HG03575 (cell line): ENCODE measurements around the gene GPANK1.

Experiments
- ATAC-seq: cut with Tn5 transposase; IDR thresholded peaks from one replicate; pipeline ENCODE4 v1.9.1; 2021; ENCODE audit not compliant: unreplicated experiment, insufficient number of reproducible peaks, low FRiP score; ENCODE audit errors: extremely low read depth

Gene GPANK1

DNA sequence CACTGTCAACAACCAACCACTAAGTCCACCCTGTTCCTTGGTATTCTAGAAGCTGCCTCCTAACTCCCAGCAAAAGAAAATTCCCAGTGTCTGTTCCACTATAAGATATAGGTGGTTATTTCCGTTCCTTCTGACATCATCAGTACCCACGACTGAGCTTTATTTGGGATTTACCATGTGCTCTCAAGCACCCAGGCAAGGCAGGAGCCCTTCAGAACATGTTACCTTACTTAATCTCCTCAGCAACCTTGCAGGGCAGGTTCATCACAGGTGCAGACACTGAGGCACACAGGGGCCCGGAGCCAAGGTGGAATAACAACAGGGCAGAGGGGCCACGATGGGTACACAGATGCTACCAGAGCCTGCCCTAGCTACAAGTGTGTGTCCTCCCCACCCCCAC lies 27.6 kb upstream of the GPANK1 start:
- no peak for ATAC-seq

DNA sequence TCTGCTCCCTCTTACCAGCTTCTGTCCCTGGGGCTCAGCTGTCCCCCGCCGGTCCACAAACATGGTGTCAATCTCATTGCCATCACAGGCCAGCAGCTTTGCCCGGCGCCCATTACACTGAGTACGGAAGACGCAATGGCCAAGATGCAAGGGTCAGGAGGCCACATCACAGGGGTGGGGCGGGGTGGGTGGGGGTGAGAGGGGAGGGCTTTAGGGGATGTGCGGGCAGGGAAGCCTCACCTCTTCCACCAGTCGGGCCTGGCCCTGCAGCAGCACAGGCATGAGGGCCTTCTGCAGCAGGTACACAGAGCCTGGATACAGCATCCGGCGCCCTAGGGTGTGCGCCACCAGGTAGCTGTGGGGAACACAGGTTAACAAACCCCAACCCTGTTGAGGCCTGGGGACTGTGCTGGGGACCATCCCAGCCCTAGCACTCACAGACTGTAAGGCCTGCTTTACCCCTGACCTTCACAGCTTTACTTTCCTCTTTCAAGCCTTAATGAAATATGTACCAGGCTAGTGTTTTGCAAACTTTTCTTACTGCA lies 26.8 kb upstream of the GPANK1 start:
- no peak for ATAC-seq

DNA sequence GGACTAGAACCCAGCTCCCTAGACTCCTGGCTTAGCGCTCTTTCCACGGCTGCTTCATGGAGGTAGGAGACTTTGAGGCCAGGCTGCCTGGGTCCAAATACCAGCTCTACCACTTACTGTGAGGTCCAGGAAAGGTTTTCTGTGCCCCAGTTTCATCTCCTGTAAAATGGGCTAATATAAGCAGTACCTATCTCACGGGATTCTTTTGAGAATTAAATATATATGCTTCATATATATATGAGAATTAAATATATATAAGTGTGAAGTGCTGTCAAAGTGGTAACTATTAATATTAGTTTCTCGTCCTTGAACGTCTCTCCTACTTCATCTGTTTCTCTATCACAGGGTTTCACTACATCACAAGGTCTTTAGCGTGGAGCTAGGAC lies 26.3 kb upstream of the GPANK1 start:
- no peak for ATAC-seq

DNA sequence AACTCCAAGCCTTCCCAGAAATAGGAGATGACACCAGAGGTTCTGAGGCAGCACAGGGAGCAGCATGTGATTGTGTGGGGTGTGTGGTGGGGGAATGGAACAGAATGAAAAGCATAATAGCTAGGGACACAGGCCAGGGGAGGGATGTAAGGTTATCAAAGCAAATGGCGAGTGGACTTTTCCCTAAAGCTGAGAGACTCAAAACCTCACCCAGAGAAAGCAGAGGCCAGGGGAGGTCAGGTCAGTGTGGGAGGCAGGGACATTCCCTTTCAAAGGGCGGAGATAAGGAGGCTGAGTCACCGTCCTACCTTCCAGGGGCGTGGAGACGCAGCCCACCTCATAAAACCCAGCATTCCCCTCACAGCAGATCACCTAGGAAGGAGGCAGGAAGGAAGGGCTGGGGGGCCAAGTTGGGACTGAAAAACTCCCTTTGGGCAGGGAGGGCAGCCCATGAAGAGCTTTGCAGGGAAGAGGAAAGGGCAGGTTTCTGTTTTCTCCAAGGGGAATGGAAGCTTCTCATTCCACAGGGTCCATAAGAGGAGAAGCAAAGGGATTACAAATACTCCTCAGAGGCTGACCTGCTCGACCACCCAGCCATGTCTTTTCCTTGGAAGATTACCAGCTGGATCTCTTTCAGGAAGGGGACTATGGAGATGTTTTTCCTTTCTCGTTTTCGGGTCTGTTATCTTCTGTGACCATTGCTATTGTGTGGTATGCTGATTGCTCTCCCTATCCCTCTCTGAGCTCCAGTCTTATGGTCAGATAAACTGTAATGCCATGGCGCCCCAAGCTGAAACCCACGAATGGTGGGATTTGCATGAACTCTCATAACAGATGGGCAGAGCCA lies 25.7 kb upstream of the GPANK1 start:
- no peak for ATAC-seq

DNA sequence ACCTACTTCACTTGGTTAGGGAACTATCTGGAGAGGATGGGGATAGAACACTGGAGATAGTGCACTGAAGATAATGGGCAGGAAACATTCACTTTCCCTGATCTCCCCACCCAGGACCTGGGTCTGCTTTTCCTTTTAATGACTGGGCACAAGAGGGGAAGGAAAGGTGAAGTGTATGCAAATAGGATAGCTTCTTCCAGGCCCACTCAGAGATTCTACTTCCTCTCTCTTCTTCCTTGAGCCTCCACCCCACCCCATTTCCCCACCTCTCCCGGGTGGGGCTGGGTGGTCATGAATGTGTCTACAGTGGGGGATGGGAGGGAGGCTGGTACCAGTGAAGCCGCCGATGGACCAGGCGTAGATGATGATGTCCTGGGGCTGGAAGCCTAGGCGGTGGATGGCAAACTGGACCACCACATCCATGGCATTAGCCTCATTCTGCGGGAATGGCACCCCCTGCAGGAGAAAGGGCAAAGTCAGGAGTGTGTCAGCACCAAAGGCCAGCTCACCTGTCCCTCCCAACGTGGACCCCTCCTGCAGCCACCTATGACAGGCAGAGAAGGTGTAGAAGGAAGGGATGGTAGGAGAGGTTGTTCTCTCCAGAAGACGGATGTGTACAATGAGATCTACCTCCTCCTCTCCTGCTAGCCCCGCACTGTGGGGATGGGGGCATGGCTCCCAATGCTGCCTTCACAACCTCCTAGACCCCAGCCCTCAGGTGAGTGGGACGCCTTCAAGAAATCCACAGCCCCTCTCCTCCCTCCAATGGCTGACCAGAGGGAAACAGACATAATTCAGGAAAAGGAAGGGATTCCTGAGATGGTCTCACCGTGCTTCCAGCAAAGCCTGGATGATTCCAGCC lies 24.7 kb upstream of the GPANK1 start:
- ATAC-seq: no peak

DNA sequence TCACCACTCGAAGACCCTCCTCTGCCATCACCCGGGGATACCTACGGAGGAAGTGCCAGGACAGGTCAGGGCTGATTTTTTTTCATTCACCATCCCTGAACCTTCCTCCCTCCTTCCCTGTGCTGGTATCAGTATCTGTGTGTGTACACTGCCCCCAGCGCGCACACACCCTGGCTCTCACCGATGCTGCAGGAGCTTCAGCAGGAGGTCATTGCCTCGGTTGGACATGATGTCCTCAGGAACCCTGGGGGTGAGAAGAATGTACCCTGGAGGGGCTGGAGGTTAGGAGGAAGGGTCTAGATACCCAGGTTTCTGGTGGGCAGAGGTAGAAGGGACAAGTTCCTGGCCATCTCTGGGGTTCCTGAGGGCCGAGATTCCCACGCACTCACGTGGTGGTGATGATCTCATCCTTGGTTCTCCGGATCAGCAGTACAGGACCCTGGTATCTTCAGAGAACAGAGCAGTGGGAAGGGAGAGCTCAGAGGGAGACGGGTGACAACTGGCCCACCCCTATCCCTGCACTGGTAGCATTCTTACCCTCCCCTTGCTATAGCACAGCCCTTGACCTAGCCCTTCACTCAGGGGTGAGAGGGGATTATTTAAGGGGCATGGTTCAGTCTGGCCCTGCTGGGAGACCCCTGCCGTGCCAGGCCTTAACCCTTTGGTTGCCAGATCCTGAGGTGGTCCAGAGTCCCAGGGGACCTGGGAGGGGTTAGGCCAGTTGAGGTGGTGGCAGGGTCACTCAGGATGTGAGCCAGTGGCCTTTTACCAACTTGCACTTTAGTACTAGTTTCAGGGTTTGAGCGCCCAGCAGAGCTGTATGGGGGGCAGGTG lies 23.3 kb upstream of the GPANK1 start:
- ATAC-seq: no peak

DNA sequence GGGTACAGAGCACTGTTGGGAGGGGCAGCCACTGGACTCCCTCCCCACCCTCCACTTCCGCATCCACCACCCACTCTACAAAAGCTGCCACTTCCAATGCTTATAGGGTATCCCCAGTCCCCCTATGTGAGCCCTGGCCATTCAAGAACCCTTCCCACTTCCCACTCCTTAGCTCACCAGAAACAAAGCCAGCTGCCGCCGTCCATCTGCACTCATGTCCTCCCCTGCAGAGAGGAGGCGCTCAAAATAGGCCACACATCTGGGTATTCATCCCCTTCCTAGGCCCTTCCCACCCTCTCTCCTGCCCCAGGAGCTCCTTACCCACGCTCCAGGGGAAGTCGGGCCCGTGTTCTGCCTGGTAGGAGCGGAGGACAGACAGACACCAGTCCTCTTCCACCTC lies 22.5 kb upstream of the GPANK1 start:
- ATAC-seq: no peak

DNA sequence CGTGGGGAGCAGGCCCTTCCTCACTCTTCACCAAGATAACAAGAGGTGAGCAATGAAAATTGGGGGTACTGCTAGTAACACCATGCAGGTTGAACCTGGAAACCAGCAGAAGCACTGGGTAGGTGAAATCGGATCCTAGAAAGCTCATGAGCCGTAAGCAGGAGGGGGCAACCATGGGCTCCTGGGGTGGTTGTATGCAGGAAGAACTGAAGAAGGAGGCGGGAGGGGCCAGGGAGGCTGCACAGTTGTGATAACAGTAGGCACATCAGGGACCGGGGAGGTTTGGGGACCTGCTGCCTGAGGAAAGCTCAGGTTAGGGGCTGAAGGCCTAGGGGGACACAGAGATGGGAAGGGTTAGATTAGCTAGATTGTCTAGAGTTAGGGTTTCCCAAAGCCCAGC lies 21.7 kb upstream of the GPANK1 start:
- ATAC-seq: no peak

DNA sequence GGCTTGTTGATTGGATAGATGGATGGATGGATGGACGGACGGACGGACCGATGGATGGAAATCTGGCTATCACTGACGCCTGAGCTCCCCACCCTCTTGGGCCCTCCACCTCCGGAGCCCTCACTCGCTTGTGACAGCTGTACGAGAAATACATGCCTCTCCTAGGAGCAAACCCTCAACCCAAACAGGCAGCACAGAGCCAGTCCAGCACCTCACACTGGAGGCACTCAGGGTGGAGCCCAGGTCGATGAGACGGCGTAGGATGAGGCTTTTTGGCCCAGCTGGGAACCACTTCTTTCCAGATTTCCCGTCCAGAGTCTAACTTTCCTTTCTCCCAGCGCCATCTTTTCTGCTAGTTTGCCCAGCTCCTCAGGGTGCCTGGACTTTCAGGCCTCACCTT lies 18.8 kb upstream of the GPANK1 start:
- ATAC-seq: no peak

DNA sequence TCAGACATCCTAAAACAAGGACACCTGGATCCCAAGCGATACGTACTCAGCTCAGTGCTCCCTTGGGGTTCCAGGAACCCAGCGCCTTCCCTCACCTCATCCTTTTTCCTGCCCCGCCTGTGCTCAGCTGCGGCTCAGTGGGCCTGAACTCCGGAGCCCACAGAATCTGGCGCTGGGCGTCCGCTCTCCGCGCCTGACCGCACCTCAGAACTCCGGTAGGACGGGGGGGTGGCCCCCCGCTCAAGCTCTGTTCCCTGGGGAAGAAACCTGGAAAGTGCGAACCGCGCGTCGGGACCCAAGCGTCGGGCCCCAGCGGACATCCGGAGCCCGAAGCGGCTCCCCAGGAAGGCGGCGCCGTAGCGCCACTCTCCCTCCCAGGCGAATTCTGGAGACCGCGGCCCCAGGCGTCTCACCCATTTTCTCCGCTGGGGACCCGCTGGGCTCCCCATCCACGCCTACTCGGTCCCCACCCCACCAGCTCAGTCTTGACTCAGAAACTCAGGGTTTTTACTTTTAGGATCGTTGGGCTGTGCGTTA lies 16.4 kb upstream of the GPANK1 start:
- ATAC-seq: no peak

DNA sequence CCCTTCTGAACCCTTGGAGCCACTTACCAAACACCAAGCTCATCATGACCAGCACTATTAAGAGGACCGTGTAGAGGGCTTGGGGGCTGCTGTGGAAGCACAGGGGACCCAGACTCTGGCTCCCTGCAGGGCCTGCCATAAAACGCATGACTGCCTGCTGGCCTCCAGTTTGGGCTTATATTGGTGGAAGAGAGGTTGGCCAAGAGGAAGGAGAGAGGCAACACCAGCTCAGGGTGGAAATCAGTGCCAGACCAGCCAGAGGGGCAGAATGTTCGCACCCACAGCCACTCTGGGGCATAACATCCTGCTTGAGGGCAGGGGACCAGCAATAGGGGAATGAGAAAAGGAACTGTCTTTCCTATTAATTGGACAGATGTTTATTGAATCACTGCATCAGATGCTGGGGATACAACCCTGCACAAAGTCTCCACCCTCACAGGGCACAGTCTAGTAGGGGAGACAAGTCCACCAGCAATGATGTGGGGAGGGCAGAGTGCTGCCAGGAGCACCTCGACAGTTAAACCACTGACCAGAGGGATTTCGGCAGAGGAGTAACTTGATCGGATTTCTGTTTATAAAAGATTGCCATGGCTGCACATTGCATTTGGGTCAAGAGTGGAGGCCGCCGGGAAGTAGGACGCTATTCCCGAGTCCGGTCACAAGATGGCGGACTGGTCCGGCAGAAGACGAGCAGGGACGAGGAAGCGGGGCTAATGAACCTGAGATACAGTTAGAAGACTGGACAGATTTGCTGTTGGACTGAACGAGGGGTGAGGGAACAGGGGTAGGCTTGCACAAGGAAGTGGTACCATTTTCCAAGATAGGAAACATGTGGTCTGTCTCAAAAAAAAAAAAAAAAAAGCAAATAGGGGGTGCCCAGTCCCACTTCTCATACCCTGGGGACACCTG lies 15.7 kb upstream of the GPANK1 start, which contains the start of gene LY6G5C:
Gene LY6G5C (minus strand): TSS at position 842 of the 909 bp plus-strand sequence. CDS start 694 bp downstream, at position 148.
- no peak for ATAC-seq

DNA sequence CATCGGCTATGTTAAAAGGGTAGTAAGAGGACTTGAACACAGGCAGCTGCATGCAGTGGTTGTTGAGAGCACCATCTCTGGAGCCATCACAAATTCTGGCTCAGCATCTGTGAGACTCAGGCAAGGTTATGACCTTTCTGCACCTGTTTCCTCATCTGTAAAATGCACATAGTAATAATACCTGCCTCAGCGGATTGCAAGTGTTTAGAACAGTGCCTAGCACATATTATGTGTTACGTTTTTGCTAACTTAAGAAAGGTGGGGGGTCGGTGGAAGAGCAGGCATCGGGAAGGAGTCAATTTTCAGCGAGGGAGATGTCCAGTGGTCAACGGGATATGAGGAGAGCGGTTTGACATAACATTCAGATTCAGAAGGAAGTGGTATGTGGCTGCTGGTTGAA lies 13.2 kb upstream of the GPANK1 start:
- ATAC-seq: no peak

DNA sequence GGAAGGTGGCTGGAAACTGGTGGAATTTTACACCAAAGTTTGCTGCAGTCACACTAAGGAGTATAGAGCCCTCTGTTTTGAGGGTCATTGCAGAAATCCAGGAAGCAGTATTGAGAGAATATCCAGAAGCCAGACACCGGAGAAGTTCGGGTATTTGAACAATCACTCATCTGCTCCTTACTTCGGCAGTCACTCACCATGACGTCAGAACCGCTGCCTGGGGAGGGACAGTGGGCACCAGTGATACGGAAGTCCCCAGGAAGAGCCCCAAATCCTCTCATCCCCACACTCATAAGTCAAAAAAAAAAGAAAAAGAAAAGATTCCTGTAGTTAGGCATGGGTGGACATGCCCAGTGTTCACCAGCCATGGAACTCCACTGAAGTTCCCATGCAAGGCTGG lies 12.1 kb upstream of the GPANK1 start:
- ATAC-seq: no peak

DNA sequence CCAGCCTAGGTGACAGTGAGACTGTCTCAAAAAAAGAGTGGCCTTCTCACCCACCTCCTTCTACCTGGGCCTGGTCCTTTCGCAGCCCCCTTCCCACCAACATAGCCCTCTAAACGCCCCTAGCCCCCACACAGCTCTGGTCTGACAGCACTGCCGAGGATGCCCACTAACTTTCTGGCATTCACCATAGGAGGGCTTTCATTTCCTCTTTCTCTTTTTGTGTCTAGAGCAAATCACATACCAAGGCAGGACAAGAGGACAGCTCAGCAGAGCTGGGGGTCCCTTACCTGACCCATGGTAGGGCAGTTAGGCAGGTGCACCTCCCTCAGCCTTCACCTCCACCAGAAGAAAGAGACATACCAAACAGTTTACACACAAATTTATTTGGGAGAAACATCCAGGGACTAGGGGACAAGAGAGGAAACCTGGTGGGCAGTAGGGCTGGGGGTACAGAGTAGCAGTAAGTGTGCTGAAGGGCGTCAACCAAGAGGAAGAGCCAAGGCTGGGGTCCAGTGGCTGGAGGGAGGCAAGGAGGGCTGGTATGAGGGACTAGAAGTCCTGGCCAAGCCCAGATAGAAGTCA lies 11.6 kb upstream of the GPANK1 start:
- no peak for ATAC-seq

DNA sequence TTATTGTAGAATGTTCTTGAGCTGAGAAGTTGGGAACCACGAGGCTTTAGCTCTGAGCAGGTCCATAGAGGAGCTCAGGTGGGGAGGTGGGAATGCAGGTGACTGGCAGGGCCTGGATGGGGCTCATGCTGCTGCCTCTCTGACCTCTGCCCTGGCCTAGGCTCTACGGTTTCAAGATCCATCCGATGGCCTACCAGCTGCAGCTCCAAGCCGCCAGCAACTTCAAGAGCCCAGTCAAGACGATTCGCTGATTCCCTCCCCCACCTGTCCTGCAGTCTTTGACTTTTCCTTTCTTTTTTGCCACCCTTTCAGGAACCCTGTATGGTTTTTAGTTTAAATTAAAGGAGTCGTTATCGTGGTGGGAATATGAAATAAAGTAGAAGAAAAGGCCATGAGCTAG lies 4.9 kb upstream of the GPANK1 start, which contains the start of gene LY6G5B:
Gene LY6G5B (plus strand): TSS at position 301 of the 400 bp plus-strand sequence. CDS start 975 bp downstream, outside the sequence.
- ATAC-seq: no peak

DNA sequence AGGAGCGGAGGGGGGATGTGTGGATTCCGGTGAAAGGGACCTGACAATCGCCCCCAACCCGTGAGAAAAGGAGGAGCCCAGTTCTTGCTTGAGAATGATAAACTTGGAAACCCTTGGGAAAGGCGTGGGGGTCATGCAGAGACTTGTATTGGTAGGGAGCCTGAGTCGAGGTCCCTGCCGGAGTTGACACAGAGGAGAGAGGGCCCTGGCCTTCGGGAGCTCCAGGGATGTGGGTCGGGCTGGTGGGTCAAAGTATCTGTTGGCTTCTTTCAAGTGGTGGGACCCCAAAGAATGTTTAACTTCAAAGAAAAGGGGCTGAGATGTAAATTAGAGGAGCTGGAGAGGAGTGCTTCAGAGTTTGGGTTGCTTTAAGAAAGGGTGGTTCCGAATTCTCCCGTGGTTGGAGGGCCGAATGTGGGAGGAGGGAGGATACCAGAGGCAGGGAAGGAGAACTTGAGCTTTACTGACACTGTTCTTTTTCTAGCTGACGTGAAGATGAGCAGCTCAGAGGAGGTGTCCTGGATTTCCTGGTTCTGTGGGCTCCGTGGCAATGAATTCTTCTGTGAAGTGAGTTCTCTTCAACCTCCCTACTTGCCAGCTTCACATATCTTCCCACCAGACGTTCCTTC lies 1.7 kb upstream of the GPANK1 start:
- ATAC-seq: no peak
